NCI-H748 (cell line): ENCODE results near the gene PALB2.
"Not testable (repeated sequence)": the region's sequence is repeated elsewhere in the genome, so short reads cannot be mapped to it uniquely, and the experiment has no call there.

ENCODE experiments used
- DNase-seq: peaks from one replicate; lab custom pipeline; 2025; ENCODE audit not compliant: unreplicated experiment; lab: John Stamatoyannopoulos, UW

PALB2 gene

DNA sequence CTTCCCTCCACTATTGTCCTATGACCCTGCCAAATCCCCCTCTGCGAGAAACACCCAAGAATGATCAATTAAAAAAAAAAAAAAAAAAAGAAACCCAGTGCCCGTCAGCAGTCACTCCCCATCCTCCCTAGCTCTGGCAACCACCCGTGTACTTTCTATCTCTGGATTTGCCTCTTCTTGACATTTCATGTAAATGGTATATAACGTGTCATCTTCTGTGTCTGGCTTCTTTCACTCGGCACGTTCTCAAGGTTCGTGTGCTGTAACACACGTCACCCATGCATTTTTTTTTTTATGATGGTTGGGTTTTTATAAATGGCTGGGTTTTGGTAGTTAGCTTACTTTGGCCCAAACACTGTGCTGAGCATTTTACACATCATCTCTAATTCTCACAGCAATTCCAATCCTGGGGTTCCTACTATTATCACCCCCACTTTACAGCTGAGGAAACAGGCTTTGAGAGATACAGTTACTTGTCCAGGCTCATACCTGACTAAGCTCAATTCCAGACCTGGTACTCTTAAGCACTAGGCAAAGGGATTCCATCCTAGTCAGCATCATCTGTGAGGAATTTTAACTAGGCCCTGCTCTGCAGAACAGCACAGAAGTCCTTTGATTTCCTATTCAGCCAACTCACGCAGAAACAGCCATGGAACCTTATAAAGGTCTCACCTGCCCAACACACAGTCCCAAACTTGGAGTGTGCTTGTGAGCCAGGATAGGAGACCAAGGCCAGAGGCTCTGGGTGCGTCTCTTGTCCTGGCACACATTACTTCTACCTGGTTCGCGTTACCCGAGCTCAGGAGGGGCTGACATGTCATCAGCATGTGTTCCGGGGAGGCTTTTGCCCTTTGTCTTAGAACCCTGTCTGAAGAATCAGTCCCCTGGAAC lies 56.7 kb downstream of the PALB2 start:
- DNase-seq: no peak

DNA sequence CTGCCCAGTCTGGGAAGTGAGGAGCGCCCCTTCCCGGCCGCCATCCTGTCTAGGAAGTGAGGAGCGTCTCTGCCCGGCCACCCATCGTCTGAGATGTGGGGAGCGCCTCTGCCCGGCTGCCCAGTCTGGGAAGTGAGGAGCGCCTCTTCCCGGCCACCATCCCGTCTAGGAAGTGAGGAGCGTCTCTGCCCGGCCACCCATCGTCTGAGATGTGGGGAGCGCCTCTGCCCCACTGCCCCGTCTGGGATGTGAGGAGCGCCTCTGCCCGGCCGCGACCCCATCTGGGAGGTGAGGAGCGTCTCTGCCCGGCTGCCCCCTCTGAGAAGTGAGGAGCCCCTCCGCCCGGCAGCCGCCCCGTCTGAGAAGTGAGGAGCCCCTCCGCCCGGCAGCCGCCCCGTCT lies 57.8 kb downstream of the PALB2 start:
- DNase-seq: not testable (repeated sequence)

DNA sequence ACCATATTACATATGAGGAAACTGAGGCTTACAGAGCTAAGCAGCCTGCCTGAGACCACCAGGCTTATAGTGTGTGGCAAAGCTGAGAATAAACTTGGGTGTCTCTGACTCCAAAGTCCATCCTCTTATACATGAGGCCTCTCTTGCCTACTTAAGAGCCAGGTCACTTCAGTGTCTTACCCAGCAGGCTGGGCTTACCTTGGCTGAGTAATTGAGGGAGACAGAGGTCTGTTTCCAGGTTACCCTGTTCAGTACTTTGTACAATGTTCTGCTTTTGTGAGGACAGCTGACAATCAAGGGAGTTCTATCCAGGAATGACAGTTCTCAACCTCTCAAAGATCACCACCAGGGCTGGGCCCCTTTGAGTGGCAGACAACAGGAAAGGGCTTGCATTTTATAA lies 59.3 kb downstream of the PALB2 start:
- no peak for DNase-seq

DNA sequence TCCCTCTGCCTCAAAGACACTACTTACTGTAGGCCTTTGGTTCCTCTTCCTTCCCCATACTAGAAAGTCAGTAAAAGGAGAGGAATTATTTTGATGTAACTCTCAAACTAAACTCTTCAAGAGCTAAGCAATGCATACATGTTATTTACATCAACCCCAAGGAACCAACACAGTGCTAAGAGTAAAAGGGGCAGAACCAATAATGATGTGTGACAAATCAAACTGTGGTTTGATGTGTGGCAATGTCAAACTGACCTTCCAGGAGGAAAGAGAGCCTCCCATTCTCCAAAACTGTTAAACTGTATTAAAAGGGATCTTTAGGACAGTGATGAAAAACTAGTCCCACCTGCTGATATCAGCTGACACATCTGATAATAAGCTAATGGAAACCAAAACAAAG lies 60.7 kb downstream of the PALB2 start:
- no peak for DNase-seq

DNA sequence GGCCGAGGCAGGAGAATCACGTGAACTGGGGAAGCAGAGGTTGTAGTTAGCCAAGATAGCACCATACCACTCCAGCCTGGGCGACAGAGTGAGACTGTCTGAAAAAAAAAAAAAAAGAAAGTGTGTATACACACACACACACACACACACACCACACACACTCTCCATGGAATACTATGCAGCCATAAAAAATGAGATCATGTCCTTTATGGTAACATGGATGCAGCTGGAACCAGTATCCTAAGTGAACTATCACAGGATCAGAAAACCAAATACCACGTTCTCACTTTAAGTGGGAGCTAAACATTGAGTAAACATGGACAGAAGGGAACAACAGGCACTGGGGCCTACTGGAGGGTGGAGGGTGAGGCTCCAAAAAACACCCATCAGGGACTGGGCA lies 61.7 kb downstream of the PALB2 start:
- DNase-seq: no peak

DNA sequence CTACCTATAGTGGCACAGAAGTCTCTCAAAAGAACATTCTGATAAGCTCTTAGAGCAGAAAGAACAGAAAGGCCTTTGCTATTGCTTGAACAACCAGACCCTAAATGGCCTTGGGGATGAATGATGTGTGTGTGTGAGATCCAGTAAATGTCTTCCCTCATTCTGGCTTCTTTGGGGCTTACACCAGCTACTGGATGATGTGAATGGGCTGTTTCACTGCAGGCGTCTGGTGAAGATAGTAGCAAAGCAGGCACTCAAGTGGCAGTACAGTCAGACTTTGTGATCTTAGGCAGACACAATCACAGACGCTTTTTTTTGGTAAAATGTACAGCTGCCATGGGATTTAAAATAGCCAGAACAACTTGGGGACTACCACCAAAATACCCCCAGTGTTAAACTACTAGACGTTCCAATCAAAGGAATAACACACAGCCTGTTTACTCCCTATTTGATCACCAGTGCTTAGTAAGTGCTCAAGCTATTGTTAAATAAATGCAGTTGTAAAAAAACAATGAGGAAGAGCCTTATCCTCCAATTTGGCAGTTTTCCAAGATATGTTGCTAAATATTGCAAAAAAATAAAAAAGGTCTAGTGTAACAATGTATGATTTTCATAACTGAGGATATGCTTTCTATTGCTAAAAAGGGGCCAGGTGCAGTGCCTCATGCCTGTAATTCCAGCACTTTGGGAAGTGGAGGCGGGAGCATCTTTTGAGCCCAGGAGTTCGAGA lies 62.8 kb downstream of the PALB2 start:
- no peak for DNase-seq

DNA sequence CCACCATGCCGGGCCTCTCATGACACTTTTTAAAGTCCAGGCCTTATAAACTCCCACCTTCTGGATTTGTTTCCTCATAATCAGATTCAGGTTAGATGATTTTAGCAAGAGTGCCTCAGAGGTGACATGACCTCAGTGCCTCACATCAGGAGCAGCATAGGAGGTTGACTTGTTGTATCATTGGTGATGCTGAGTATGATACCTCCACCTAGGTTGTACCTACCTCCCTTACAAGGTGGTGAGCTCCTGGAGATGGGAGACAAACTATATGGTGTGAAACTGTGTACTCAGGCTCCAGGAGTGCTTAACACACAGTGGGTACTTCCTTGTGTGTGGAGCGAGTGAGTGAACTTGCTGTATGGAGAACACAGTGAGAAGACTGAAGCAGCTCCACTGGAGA lies 63.6 kb downstream of the PALB2 start:
- no peak for DNase-seq

DNA sequence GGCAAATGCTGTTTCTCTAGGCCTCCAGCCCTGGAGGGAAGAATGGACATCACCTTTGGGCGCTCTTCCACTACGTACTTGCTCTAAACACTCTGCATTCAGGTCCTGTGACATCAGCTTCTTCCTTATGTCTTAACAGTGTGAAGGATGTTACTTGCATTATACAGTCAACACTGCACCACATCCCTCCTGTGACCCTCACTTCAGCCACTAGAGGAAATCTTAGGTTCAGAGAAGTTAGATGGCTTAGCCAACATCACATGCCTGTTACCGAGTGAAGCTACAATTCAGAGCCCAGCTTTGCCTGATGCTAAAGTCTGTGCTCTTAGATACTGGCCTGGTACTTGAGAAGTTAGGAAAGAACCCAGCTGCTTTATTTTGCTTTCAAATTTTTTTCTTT lies 65.3 kb downstream of the PALB2 start:
- DNase-seq: no peak

DNA sequence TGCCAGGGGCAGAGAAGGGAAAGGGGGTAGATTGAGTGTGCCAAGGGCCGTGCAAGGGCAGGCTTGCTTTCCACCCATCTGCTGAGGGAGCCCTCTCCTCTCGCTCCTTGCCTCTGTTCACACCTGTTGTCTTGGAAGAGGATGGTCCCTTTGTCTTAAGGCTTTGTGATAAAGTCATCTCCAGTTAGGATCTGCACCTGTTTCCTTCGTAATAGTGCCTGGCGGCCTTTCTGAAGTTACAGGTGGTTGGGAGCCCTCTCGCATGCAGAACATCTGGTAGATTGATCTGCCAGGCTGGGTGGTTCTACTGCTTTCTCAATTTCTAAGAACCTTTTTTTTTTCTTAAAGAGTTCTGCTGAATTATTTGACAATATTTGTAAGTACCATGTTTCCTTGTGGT lies 67.3 kb downstream of the PALB2 start:
- no peak for DNase-seq

DNA sequence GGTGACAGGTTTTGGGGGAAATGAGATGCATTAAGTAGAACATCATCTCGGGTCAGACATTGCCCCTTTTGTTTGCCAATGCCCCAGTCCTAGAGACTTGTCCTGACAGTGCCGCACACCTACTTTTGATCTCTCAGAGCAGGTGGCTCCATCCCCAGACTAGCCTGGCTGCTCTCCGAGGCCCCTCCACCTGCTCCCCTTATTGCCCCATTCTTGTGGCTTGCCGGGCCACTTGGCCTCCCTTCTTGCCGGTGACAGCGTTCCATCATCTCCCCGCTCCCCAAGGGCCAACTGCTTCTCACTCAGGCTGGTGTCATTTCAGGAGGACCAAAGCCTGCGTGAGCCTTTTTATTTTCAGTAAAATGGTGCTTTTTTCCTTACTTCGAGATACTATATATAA lies 68.7 kb downstream of the PALB2 start:
- no peak for DNase-seq

DNA sequence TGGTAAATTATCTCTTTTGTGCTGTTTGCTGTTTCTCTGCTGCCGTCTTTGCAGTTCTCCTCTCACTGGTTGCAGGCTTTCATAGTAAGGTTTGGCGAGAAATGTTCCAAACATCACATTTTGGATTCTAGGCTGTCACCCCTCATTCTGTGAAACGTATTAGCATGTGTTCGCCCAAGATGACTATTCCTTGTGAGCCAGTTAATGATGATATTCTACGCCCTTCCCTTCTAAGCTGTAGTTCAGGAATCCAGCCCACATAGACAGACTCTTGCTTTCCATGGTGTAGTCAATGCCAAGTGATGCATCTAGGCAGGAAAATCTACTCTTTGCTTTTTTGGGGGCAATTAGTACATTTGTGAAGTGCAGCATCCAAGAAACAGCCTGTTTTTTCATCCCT lies 69.2 kb downstream of the PALB2 start:
- no peak for DNase-seq

DNA sequence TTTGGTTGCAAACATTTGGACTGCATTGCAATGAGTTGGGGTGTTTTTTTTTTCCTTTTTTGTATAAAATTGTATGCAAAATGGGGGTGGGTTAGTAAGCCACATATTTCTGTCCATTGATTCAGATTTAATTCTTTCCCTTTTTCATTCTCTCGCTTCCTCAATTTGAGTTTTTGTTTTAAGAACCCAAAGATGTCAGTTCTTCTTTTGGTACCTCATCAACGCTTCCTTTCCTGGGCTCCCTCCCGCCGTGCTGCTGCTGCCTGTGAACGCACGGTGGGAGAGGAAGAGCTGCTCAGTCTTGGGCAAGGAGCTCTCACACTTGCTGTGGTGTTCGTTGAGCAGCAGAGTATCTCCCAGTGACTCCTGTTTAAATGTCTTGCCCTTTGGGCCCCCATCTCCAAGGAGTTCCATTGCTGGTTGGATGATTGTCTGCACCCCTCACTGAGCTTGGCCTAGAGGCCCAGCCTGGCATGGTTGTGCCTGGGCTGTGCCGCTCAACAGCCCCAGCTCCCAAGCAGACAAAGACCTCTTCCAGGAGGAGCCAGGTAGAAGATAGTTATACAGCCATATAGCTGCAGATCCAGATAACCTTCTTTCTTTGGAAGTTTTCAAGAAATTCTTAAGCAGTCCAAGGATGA lies 70.0 kb downstream of the PALB2 start:
- DNase-seq: no peak

DNA sequence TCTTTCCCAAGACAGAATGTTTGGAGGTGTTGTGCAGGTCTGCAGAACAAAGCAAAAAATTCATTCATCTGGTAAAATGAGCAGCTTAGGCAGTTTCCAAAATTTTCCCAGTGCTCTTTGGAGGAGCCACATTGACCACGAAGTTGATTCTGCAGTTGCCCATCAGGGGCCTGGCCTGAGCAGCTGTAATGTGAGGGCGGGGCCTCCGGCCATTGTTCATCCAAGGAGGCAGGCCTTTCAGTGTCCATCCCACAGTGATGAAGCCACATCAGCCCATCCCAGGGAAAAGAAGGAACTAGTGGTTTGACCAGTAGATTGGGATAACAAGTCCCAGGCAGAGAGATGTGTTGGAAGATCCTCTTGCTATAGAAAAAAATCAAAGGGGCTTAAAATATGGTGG lies 73.5 kb downstream of the PALB2 start:
- no peak for DNase-seq

DNA sequence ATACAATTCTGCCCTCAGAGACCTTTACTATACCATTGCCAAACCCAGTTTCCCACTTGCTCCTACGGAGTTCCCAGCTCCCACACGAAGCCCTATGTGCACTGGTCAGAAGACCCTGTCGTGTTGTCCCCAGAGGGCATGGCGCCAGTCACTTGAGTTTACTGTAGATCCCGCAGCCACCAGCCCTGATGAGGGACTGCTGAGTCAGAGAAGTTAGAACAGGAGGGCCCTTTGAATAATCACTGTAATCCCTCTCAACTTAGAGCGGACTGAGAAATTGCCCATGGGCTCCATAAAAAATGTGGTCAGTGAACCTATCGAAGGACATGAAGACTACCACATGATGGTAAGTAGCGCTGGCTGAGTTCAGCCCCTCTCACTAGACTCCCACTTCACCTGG lies 74.4 kb downstream of the PALB2 start:
- DNase-seq: no peak

DNA sequence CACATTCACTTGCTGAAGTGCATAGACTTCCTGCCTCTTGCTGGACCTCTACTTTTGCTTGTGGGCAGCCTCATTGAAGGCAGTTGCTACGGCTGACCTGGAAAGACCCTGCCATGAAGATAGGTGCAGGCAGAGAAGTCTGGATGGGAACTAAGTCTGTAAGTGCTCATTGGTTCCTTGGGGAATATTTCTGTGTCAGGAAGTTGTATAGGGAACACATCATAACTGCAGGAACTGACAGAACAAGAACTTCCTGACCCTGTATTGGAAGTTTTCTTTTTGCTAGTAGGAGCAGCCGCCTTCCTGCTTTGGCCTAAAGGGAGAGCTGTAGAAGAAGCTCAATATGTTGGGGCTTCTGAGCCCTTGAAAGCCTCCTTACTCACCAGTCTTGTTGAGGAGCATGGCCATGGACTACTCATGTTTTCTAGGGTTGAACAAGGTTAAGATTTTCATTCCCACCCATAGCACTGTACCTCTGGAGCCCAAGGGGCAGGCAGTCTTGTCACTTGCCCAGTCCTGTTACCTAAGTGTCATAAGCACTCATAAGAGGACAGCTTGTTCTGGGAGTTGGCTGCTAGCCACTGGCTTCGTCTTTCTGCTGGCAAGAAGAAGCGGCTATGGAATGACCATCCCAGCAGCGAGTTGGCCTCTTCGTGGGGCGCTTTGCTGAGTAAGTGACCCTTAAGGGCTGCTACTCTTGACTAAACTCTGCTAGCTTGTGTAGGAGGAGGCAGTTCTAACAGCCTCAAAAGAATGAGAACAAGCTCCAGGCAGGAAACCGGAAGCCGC lies 76.3 kb downstream of the PALB2 start:
- DNase-seq: no peak

DNA sequence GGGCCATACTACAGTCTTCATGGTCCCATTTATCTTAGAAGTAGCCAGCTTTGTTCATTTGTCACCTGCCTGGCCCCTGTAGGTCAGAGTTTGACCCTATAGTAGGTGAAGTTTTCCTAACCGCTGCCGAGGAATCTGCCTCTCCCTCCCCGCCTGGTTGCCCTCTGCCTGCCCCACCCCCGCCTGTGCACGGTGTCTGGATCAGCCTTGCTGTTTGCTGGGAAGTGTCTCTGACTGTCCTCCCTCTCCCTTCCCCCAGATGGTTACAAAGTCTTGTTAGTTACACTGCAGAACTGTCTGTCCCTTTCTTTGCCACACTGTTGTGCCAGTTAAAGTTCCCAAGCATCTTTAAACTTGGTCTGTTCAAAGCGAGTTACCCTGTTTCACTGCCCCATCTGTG lies 77.9 kb downstream of the PALB2 start:
- DNase-seq: no peak

DNA sequence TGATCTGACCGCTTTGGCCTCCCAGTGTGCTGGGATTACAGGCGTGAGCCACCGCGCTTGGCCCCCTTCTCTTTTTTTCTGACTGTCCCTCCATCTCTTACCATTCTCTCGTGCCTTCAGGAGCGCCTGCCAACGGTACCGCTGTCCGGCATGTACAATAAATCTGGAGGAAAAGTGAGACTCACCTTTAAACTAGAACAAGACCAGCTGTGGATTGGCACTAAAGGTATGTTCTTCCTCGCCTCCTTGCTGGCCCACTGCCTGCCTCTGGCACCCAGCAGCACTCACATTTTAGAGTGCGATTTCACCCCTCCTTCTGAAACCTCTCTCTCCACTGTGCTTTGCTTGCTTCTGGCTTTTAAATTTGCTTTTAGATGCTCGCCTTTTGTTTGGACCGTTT lies 78.6 kb downstream of the PALB2 start:
- DNase-seq: no peak

DNA sequence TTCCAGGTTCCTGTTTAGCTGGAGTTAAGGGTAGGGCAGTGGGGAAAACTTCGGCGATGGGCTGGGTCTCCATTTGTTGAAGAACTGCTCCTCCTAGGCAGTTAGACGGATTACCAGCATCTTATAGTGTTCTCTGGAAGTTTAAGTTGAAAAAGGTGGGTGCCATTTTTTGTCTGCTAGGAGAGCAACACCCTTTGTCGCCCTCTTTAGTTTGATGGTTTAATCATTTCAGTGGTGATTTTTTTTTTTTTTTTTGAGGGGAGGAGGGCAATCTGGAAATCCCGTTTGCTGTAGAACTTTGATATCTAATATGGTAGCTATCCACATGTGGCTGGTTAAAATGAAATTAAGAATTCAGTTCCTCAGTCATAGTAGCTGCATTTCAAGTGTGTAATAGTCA lies 79.5 kb downstream of the PALB2 start:
- no peak for DNase-seq

DNA sequence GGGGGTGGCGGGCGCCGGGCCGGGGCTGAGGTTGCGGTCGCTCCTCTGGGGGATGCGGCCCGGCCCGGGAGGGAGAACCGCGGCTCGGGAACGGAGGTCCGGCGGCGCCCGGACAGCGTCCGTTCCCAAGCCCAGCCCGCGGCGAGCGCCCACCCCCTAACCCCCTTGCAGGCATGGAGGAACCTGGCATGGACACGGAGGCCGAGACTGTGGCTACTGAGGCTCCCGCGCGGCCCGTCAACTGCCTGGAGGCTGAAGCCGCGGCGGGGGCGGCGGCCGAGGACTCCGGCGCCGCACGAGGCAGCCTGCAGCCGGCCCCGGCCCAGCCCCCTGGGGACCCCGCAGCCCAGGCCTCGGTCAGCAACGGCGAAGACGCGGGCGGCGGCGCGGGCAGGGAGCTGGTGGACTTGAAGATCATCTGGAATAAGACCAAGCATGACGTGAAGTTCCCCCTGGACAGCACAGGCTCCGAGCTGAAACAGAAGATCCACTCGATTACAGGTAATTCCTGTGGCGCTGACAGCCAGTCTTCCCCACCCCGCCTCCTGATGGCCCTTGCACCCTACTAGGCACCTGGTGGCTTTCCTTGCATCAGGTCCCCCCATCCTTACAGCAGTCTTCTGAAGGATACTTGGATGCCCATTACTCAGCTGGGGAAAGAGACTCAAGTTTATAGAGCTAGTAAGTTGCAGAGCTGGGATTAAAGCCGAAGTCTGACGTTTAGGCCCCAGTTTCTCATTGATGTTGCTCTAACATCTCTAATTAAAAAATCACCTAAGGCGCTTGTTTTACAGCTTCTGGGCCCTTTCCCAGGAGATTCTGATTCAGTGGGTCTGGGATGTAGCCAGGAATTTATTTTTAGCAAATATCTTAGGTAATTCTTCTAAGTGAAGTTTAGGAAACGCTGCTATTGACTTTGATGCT lies 83.1 kb downstream of the PALB2 start:
- peak; percentile 27 for DNase-seq
